GM12878 (cell line): Measurements from ENCODE around the gene SKAP1. TPM values are rescaled to one million over a fixed set of nuclear protein-coding genes. Genes with fewer than 3 reads are reported as not detected.

Experiments used
- E2F8 ChIP-seq: fragments of 450-650 bp; IDR thresholded peaks from 2 replicates; pipeline ENCODE4 v1.6.1; 2018; ENCODE audit warnings: mild to moderate bottlenecking, low read depth, moderate library complexity; ENCODE audit not compliant: partially characterized antibody
- EED ChIP-seq: sonication (generic); IDR thresholded peaks from 2 replicates; pipeline ENCODE4 v1.6.1; 2016; ENCODE audit warnings: antibody characterized with exemption, low read depth
- HCFC1 ChIP-seq: fragments of 150-350 bp; IDR thresholded peaks from 2 replicates; pipeline ENCODE4 v1.6.1; 2014; ENCODE audit warnings: low read length
- KDM1A ChIP-seq: fragments of 200-600 bp; sonication (generic); IDR thresholded peaks from 2 replicates; pipeline ENCODE4 v1.6.1; 2016; ENCODE audit warnings: borderline replicate concordance
- POLR2AphosphoS2 ChIP-seq: IDR thresholded peaks from 2 replicates; pipeline ENCODE4 v1.6.1; 2011; ENCODE audit warnings: low read depth, mild to moderate bottlenecking, low read length, improper control_type of control experiment, moderate library complexity
- RB1 ChIP-seq: fragments of 450-650 bp; formaldehyde crosslinking; IDR thresholded peaks from 2 replicates; pipeline ENCODE4 v1.6.1; 2017; ENCODE audit warnings: mild to moderate bottlenecking, borderline replicate concordance
- SUZ12 ChIP-seq: fragments of 200-600 bp; sonication (generic); IDR thresholded peaks from one replicate; pipeline ENCODE4 v1.6.1; 2018; ENCODE audit warnings: antibody characterized with exemption, mild to moderate bottlenecking; ENCODE audit not compliant: unreplicated experiment
- TBL1XR1 ChIP-seq: IDR thresholded peaks from 2 replicates; pipeline ENCODE4 v1.6.1; 2012; ENCODE audit warnings: low read depth, low read length, improper control_type of control experiment
- USF1 ChIP-seq: IDR thresholded peaks from 2 replicates; pipeline ENCODE4 v1.6.1; 2011; ENCODE audit warnings: borderline replicate concordance, low read depth, mild to moderate bottlenecking, moderate library complexity, mixed read lengths, low read length; ENCODE audit not compliant: insufficient read depth; ENCODE audit errors: extremely low read length
- ZNF274 ChIP-seq: IDR thresholded peaks from one replicate; pipeline ENCODE4 v1.8.0; 2011; ENCODE audit not compliant: insufficient read length, insufficient read depth
- polyA plus RNA-seq, 11 experiments: library from polyadenylated mRNA; depleted of rRNA in 4 of 11; unstranded in 6 of 11; stranded (reverse) in 5 of 11; fragments of >200 nt; fragmentation: Nextera tagmentation in 4 of 11; fragmentation: Illumina TruSeq in 1 of 11; extraction: Ambion mirVana in 4 of 11; extraction: Trizol in 1 of 11; gene quantifications; 1 replicate in 1 of 11; 2 replicates in 10 of 11; pipeline versions ENCODE4 v1.2.1 to v1.2.3, GENCODE V29; 2011 to 2016; ENCODE audit warnings: inconsistent platforms in 2 of 11, missing spikeins in 2 of 11, low read depth in 1 of 11
- total RNA-seq, 4 experiments: library from RNA; depleted of rRNA in 3 of 4; stranded (reverse); fragments of >200 nt in 3 of 4; fragmentation: Illumina TruSeq in 1 of 4; extraction: Trizol in 1 of 4; gene quantifications; 2 replicates each; pipeline versions ENCODE4 v1.2.1 to v1.2.3, GENCODE V29; 2013 to 2021
- TF ChIP-seq, protein P1 (sequence below): IDR thresholded peaks from 2 replicates; pipeline ENCODE4 v1.6.1; 2012; ENCODE audit warnings: low read depth, low read length, improper control_type of control experiment

SKAP1 gene
- total and polyA plus RNA-seq, 10 of the 15 experiments (the other 5 are each of a cell fraction or from before 2014, with no cell fraction given), result 17.1 to 97.6 (median 35.9) TPM

GRCh38 chr17:48195910-48196309 lies 234.1 kb downstream of the SKAP1 start (continued):
- TF ChIP-seq POLR2AphosphoS2 (no peak), TBL1XR1 (no peak), HCFC1 (no peak), KDM1A (no peak), ZNF274 (no peak), EED (no peak), SUZ12 (no peak), RB1 (no peak), USF1 (no peak), E2F8 (no peak)
- TF ChIP-seq, protein P1, sequence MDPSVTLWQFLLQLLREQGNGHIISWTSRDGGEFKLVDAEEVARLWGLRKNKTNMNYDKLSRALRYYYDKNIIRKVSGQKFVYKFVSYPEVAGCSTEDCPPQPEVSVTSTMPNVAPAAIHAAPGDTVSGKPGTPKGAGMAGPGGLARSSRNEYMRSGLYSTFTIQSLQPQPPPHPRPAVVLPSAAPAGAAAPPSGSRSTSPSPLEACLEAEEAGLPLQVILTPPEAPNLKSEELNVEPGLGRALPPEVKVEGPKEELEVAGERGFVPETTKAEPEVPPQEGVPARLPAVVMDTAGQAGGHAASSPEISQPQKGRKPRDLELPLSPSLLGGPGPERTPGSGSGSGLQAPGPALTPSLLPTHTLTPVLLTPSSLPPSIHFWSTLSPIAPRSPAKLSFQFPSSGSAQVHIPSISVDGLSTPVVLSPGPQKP, result no peak
- TF ChIP-seq, all 136 proteins: peak for 0
